ENCODE data around the gene PTPA. TPM values are rescaled to one million over a fixed set of nuclear protein-coding genes. Genes with fewer than 3 reads are reported as not detected.

The PTPA gene
- total and polyA plus RNA-seq, 10 of the 15 experiments (the other 5 are each of a cell fraction or from before 2014, with no cell fraction given), result 1.6 to 111 (median 55.1) TPM

- TF ChIP-seq BCLAF1 (IDR thresholded peaks at IDR 0.05), result no peak
Observed at GRCh38 chr9:129131300-129132145, 20.3 kb downstream of the PTPA start (continued).

- intact Hi-C loops (cut with micrococcal nuclease; ENCODE audit: unreplicated experiment) (no loop called here), in situ Hi-C loops (cut with MboI) (loop anchor here (5.0 kb wide), 2 partner anchors 479 to 649 kb away; no protein-coding TSS in a partner anchor)
- Histone ChIP-seq H3K4me3 (no peak overlapping the region), H3K79me2 (ENCODE audit: control insufficient read depth, insufficient read depth, low read length) (no peaks in the 10 kb centered on the region), H3K4me1 (ENCODE audit: control insufficient read depth, insufficient read depth, low read length) (no peaks in the 10 kb centered on the region), H4K20me1 (ENCODE audit: control insufficient read depth, insufficient read depth) (no peaks in the 10 kb centered on the region), H3K27me3 (replicated peaks in 1 of 2; ENCODE audit: control insufficient read depth in 2 of 2, insufficient read depth in 2 of 2, low read length in 1 of 2) (no peaks in the 10 kb centered on the region), H3K9ac (ENCODE audit: control insufficient read depth, insufficient read depth, low read length) (no peak overlapping the region), H3K36me3 (ENCODE audit: control insufficient read depth in 2 of 2, insufficient read depth in 2 of 2, low read length in 1 of 2) (peaks cover 14 to 24% of the 10 kb centered on the region in 2 experiments), H2AFZ (ENCODE audit: control insufficient read depth, low read depth, low read length) (no peak overlapping the region), H3K27ac (ENCODE audit: control insufficient read depth, insufficient read depth) (no peak overlapping the region), H3K4me2 (ENCODE audit: control insufficient read depth, insufficient read depth) (no peak overlapping the region), H3K9me3 (replicated peaks; ENCODE audit: control insufficient read depth, insufficient read depth, low read length) (no peaks in the 10 kb centered on the region)
- ChIA-PET CTCF (interaction anchor here (0.9 to 11.5 kb wide), 9 partner anchors 8 to 493 kb away, joined by 3 to 175 read pairs (median 4); partner anchors contain the start of genes DOLPP1 and NTMT1), RAD21 (ENCODE audit: unreplicated experiment) (interaction anchor here (2.6 kb wide), 1 partner anchor 41 kb away, joined by 14 read pairs; no protein-coding TSS in a partner anchor), POLR2A (no interaction called here), SMC1A (ENCODE audit: uncharacterized antibody, unreplicated experiment) (interaction anchor here (1.4 to 4.0 kb wide), 2 partner anchors 40 to 491 kb away, joined by 3 to 50 read pairs; partner anchors contain the start of gene NTMT1)
- WGBS (ENCODE audit: insufficient coverage, insufficient replicate concordance, low lambda C conversion rate, missing lambda C conversion rate), result 92% methylated on average over 4 of the region's 4 CpGs
- FAIRE-seq (no peak), ATAC-seq (no peak), DNase-seq (ENCODE audit: low read depth, low spot score) (no peak)
- BruUV-seq (replicated peaks), result no TSS peak
- TF ChIP-seq CUX1 (IDR thresholded peaks at IDR 0.05; ENCODE audit: insufficient replicate concordance, low read depth, low read length) (no peak), ZBTB4 (CRISPR knock-in tag; IDR thresholded peaks at IDR 0.05) (no peak), EZH2 (IDR thresholded peaks at IDR 0.05; ENCODE audit: borderline replicate concordance, control insufficient read depth, low read depth, low read length) (no peak), CBX3 (IDR thresholded peaks at IDR 0.05; ENCODE audit: borderline replicate concordance, low read depth) (no peak), PML (IDR thresholded peaks at IDR 0.05; ENCODE audit: low read length) (no peak), PKNOX1 (IDR thresholded peaks at IDR 0.05) (no peak)
Observed at GRCh38 chr9:129133082-129133481, 21.9 kb downstream of the PTPA start.
